Measurements from ENCODE around the gene HMGN1. TPM values are rescaled to one million over a fixed set of nuclear protein-coding genes. Genes with fewer than 3 reads are reported as not detected.

Gene HMGN1
- total RNA-seq, 1 experiment from 2014 or later: 516 TPM

- H2BK15ac ChIP-seq (ENCODE audit: low read depth, low read length): no peak overlapping the region
- H4K91ac ChIP-seq (ENCODE audit: insufficient read length, low read depth, low read length): no peak overlapping the region
- H3K9ac ChIP-seq (ENCODE audit: extremely low read depth, insufficient read length, low read length): no peak overlapping the region
- H3K4ac ChIP-seq (ENCODE audit: low read depth, low read length): no peak overlapping the region
- no peak overlapping the region for H3K4me2 ChIP-seq (ENCODE audit: insufficient read depth, insufficient read length, low read length)
- no peak overlapping the region for H3K18ac ChIP-seq (ENCODE audit: insufficient read length, low read depth, low read length)
- H3K27me3 ChIP-seq (ENCODE audit: insufficient read depth, low read length): no peaks in the 10 kb centered on the region
- no CpG with 5 or more reads among the region's 4 CpGs for whole genome bisulfite sequencing (ENCODE audit: extremely low coverage, insufficient read length, low lambda C conversion rate)
- no peak for TF ChIP-seq CTCF (conservative IDR thresholded peaks at IDR 0.05)
- Mint-ChIP-seq H3K9me3 (peaks cover 3 to 4% of the 10 kb centered on the region in 2 experiments; a peak in 1 of 5 replicates), H3K4me3 (no peak overlapping the region), H3K36me3 (ENCODE audit: insufficient read depth in 1 of 3, low read depth in 3 of 3) (no peaks in the 10 kb centered on the region), H3K27me3 (ENCODE audit: low read depth) (peaks cover 2% of the 10 kb centered on the region; the same call in 1 of the 2 replicates), H3K4me1 (peaks cover 9 to 10% of the 10 kb centered on the region in 2 experiments), H3K27ac (no peak overlapping the region)
- H3K9me3 ChIP-seq (ENCODE audit: control insufficient read depth, low read depth, low read length): no peaks in the 10 kb centered on the region
- H4K8ac ChIP-seq (replicated peaks; ENCODE audit: insufficient read length, low read depth, low read length): no peak overlapping the region
- no peak overlapping the region for H3K23ac ChIP-seq (ENCODE audit: insufficient read length, low read depth, low read length)
- no peak overlapping the region for H2AK5ac ChIP-seq (ENCODE audit: insufficient read length, low read length)
- no peak overlapping the region for H3T11ph ChIP-seq (ENCODE audit: low read length)
- H2BK120ac ChIP-seq (ENCODE audit: low read depth, low read length, poor library complexity, severe bottlenecking): no peak overlapping the region
- H3K4me1 ChIP-seq (ENCODE audit: insufficient read depth, low read length): no peaks in the 10 kb centered on the region
- H2BK20ac ChIP-seq (ENCODE audit: low read depth, low read length, poor library complexity, severe bottlenecking): no peak overlapping the region
- no peak for DNase-seq
- no peak overlapping the region for H4K5ac ChIP-seq (ENCODE audit: insufficient read length, low read depth, low read length)
- no peak overlapping the region for H2BK5ac ChIP-seq (ENCODE audit: insufficient read length, low read length)
- H3K14ac ChIP-seq (ENCODE audit: insufficient read depth, low read length): no peak overlapping the region
- no peak overlapping the region for H2AFZ ChIP-seq (ENCODE audit: low read length)
- H3K79me1 ChIP-seq (ENCODE audit: insufficient read depth, low read depth, low read length, poor library complexity, severe bottlenecking): no peaks in the 10 kb centered on the region
- H3K23me2 ChIP-seq (ENCODE audit: insufficient read length, low read depth, low read length, poor library complexity, severe bottlenecking): no peaks in the 10 kb centered on the region
- no peak overlapping the region for H3K27ac ChIP-seq (ENCODE audit: insufficient read length, low read depth, low read length)
- peaks cover 2% of the 10 kb centered on the region for H4K20me1 ChIP-seq (ENCODE audit: control insufficient read depth, insufficient read depth, insufficient read length)
- H2BK12ac ChIP-seq (ENCODE audit: insufficient read length, low read depth, low read length): no peak overlapping the region
- no peaks in the 10 kb centered on the region for H3K79me2 ChIP-seq (ENCODE audit: insufficient read depth, low read length)
- H3K56ac ChIP-seq (ENCODE audit: insufficient read length, low read depth, low read length): no peak overlapping the region
Measured at GRCh38 chr21:39325458-39325857, 23.4 kb downstream of the HMGN1 start.

Data from H9 (cell line).